IPS-18a (cell line): ENCODE measurements around the gene CCNK.

Experiments used
- H3K27ac ChIP-seq: one replicate; pipeline ENCODE4 v1.5.1; 2013; ENCODE audit warnings: low read length
- H3K27me3 ChIP-seq: one replicate; pipeline ENCODE4 v1.6.1; 2013; ENCODE audit warnings: mild to moderate bottlenecking, low read length; ENCODE audit not compliant: control insufficient read depth, insufficient read depth
- H3K36me3 ChIP-seq: one replicate; pipeline ENCODE4 v1.6.1; 2013; ENCODE audit warnings: low read depth, low read length; ENCODE audit not compliant: control insufficient read depth
- H3K4me1 ChIP-seq: one replicate; pipeline ENCODE4 v1.6.1; 2013; ENCODE audit warnings: low read depth, low read length; ENCODE audit not compliant: control insufficient read depth
- H3K4me3 ChIP-seq: one replicate; pipeline ENCODE4 v1.5.1; 2013; ENCODE audit warnings: low read length
- H3K9ac ChIP-seq: one replicate; pipeline ENCODE4 v1.6.1; 2013; ENCODE audit warnings: mild to moderate bottlenecking, low read length, moderate library complexity
- H3K9me3 ChIP-seq: one replicate; pipeline ENCODE4 v1.6.1; 2013; ENCODE audit warnings: low read depth, low read length; ENCODE audit not compliant: control insufficient read depth

Gene CCNK

DNA sequence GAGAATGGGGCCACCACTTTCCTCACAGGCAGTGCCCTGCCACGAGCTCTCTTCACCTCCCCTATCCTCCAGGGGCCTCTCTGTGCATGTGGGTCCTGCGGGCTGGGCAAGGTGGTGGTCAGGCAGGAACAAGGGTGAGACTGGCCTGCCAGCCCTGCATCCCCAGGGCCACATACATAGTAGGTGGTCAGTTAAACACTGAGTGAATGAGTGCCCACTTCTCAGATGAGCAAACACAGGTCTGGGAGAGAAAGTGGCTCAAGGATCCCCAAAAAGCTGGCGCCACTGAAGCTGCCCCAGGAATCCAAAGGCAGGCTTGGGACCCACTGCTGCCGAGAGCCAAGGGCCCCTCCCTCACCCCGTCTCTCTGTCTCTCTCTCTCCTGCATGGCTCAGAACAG is 51.1 kb downstream of the CCNK start:
- Histone ChIP-seq H3K4me1 (peaks cover 31% of the 10 kb centered on the region), H3K9me3 (no peaks in the 10 kb centered on the region), H3K27ac (no peak overlapping the region), H3K9ac (no peak overlapping the region), H3K4me3 (no peak overlapping the region), H3K36me3 (no peaks in the 10 kb centered on the region), H3K27me3 (no peaks in the 10 kb centered on the region)

DNA sequence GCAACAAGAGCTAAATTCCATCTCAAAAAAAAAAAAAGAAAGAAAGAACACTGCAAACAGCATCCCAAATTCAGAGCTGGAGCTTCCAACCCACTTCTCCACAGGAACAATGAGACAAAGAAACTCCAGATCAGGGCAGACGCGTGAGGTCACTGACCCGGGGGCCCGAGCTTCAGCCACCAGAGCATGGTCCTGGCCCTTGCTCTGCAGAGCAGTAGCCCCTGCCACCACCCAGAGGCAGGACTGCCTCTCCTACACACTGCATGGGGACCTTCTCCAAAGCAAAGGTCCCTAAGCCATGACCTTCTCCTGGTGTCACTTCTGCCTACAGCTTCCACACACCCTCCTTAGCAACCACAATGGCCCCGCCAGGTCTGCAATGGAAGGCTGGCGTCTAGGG is 53.1 kb downstream of the CCNK start:
- no peaks in the 10 kb centered on the region for H3K27me3 ChIP-seq
- no peaks in the 10 kb centered on the region for H3K9me3 ChIP-seq

DNA sequence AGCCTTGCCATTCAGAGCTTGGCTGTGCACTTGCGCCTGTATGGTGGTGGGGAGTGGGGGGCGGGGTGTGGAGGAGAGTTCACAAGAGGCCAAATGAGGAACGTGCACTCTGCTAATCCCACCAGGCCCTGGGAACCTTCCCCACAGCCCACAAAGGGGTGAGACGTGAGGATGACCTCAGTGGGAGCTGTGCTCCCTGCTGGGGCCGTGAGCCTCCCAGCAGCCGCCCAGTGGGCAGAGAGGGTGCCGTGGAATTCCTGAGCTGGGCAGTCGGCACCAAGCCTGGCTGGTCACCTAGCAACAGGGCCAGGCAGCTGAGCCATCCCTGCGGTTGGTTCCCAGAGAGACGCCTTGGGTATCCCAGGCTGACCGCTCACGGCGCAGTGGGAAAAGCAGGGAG is 53.7 kb downstream of the CCNK start:
- peaks cover 26% of the 10 kb centered on the region for H3K4me1 ChIP-seq
- H3K27ac ChIP-seq, result no peak overlapping the region
- no peaks in the 10 kb centered on the region for H3K27me3 ChIP-seq
- H3K9ac ChIP-seq, result no peak overlapping the region
- no peaks in the 10 kb centered on the region for H3K36me3 ChIP-seq
- no peaks in the 10 kb centered on the region for H3K9me3 ChIP-seq
- H3K4me3 ChIP-seq, result no peak overlapping the region

More for the DNA sequence above, 53.1 kb downstream of the CCNK start:
- H3K27ac ChIP-seq, result no peak overlapping the region
- no peak overlapping the region for H3K4me3 ChIP-seq
- H3K4me1 ChIP-seq, result peaks cover 26% of the 10 kb centered on the region
- no peaks in the 10 kb centered on the region for H3K36me3 ChIP-seq
- H3K9ac ChIP-seq, result no peak overlapping the region

DNA sequence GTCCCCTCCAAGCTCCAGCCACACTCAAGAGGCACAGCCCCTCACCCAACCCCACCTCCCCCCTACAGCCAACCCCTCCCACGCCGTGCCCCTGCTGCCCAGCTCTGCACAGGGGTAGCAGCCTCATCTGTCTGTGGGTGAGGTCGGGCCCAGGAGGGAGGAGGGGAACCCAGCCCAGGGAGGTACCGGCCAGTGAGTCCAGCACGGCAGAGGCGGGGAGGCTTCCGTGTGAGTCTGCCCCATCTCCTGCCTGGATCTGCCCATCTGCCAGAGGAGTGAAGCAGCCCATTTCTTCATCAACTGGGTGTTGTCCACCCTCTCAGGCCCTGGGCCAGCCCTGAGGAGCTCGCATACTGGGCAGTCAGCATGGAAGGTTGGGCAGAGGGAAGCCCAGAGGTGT is 54.2 kb downstream of the CCNK start:
- H3K27ac ChIP-seq, result no peak overlapping the region
- no peaks in the 10 kb centered on the region for H3K36me3 ChIP-seq
- H3K9ac ChIP-seq, result no peak overlapping the region
- H3K4me3 ChIP-seq, result no peak overlapping the region
- H3K9me3 ChIP-seq, result no peaks in the 10 kb centered on the region
- H3K4me1 ChIP-seq, result peaks cover 25% of the 10 kb centered on the region
- no peaks in the 10 kb centered on the region for H3K27me3 ChIP-seq

DNA sequence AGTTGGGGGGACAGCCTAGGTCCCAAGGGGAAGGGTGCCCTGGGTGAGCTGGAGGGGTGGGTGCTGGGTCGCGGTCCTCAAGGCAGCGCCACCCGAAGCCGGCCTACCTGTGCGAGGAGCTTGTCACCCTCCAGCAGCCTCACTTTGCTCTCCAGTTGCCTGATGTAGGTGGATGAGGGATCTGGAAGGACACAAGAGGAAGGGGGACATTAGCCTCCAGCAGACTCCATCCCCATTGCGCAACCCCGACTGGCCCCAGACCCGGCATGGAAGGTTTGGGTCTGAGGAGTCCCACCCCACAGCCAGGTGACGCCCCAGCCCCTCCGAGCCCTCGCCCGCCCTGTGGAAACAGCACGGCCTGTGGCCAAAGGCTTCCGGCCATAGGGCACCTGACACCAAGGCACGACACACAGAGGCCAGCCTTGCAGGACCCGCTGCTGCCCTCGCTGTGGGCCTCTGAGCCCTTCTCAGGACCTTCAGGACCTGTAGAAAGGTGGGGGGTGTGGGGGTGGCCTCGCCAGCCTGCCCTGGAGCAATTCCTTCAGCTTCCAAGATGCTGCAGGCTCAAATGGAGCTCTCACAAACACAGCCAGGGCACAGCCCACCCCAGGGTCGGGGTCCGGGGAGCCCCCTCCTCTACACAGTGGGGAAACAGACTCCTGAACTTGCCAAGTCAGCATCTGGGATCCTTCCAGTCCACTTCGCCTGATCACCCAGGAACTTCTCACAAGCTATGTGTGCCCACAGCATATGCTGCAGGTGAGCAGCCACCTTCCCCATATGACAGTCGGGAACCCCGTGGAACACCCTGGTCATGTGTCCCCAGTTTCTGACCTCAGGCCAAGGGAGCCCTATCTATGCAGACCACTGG is 54.9 kb downstream of the CCNK start:
- Histone ChIP-seq H3K36me3 (no peaks in the 10 kb centered on the region), H3K27me3 (no peaks in the 10 kb centered on the region), H3K9me3 (no peaks in the 10 kb centered on the region), H3K27ac (no peak overlapping the region), H3K9ac (no peak overlapping the region), H3K4me1 (peaks cover 18% of the 10 kb centered on the region), H3K4me3 (no peak overlapping the region)

DNA sequence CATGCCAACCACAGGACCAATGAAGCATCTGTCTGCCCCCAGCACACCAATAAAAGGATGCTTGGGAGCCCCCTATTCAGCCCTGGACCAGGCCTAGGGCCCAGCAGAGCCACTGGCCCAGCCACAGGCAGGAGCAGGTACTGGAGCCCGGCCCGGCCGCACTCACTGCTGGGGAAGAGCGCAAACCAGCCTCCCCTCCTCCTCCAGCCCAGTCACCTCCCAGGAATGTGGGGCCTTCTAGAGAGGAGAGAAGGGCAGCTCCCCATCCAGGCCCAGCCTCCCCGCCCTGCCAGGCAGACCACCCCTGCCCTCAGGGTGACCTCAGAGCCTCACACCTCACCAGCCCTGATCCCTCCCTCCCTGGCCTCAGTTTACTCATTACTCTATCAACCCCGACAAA is 56.2 kb downstream of the CCNK start:
- H3K27me3 ChIP-seq, result no peaks in the 10 kb centered on the region
- no peak overlapping the region for H3K4me3 ChIP-seq
- peaks cover 16% of the 10 kb centered on the region for H3K4me1 ChIP-seq
- H3K9me3 ChIP-seq, result no peaks in the 10 kb centered on the region
- no peak overlapping the region for H3K27ac ChIP-seq
- H3K9ac ChIP-seq, result no peak overlapping the region
- no peaks in the 10 kb centered on the region for H3K36me3 ChIP-seq

DNA sequence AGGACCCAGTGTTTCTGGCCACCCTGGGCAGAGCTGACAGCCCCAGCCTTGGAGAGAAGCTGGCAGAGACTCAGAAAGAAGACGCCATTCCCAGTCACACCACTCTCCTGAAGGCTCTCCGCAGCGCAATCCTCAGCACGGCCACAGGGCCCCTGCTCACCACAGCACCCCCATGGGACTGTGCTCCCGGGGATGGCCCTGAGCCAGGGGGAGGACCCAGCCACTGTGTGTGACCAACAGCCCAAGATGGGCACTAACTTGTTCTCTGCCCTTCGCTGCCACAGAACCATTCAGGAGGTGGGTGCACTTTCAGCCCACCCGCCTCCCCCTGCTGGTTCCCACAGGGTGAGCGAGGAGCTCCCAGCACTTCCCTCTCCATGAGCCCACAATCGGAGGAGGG is 57.1 kb downstream of the CCNK start:
- peaks cover 16% of the 10 kb centered on the region for H3K4me1 ChIP-seq
- H3K27me3 ChIP-seq, result no peaks in the 10 kb centered on the region
- H3K9me3 ChIP-seq, result no peaks in the 10 kb centered on the region
- H3K4me3 ChIP-seq, result no peak overlapping the region
- H3K36me3 ChIP-seq, result no peaks in the 10 kb centered on the region
- no peak overlapping the region for H3K27ac ChIP-seq
- no peak overlapping the region for H3K9ac ChIP-seq

DNA sequence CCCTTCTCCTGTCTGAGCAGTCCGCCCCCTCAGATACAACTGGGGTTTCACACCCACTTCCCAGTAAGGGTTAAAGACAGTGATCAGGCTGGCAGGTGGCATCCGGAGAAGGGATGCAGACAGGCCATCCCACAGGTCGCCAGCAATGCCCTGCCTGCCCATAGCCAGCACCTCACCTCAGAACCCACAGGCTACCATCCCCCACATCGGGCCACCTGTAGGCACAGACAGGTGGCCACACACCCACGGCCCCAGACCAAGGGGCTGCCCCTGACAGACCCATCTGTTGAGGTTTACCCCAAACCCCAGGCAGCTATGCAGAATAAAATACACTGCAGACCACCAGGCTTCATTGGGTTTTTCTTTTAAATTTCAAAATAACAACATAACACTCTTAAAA is 57.5 kb downstream of the CCNK start:
- H3K9me3 ChIP-seq, result no peaks in the 10 kb centered on the region
- no peak overlapping the region for H3K9ac ChIP-seq
- H3K36me3 ChIP-seq, result no peaks in the 10 kb centered on the region
- H3K4me3 ChIP-seq, result no peak overlapping the region
- no peaks in the 10 kb centered on the region for H3K27me3 ChIP-seq
- H3K4me1 ChIP-seq, result peaks cover 16% of the 10 kb centered on the region
- H3K27ac ChIP-seq, result no peak overlapping the region

DNA sequence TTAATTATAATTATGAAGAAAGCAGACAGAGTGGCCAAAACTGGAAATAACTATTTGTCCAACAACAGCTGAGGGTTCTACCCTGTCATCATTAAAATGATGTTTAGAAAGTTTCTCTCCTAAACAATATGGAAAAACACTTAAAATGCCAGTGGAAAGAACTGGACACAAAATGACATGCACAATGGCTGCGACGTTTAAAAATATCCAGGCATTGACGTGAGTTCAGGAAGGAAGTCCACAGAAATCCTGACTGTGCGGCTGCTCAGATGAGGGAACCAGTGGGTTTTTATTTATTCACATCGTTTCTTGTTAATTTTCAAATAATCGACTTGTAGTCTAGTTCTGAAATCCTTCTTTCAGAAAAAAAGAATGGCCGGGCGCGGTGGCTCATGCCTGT is 58.3 kb downstream of the CCNK start:
- H3K4me1 ChIP-seq, result peaks cover 16% of the 10 kb centered on the region

DNA sequence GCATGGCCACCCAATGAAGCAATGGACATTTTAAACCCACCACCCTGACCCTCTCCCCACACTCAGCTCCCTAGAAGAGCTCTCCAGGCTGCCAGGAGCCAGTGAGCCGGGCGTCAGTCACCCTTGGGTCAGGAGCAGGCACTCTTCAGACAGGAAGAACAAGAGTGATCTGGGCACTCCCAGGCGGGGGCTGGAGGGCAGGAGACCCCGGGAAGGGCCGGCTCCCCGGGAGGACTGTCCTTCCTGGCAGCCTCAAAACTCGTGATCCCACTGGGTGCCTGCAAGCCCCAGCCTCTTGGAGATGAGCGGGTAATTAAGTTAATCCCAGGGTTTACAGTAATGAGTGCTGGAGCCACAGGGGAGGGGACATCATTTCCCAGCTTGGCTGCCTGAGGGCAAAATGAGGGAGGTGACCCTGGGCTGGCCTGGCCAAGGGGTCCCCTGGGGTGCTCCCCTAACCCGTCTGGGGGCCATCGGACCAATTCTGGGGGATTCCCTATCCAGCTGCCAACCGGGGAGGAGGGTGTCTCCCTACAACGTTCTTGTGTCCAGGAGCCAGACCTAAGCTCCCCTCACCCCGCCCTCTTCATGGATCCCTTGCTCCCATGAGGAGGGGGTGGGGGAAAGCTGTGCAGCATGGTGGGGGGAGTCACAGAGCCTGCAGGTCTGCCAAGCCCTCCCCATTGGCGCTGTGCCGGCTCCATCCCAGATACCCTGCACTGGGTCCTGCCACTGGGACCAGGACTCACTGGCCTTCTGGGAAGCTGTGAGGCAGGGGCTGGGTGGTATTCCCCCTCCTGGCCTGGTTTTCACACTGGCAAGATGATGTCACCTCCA is 59.2 kb downstream of the CCNK start:
- no peaks in the 10 kb centered on the region for H3K36me3 ChIP-seq
- no peak overlapping the region for H3K4me3 ChIP-seq
- no peaks in the 10 kb centered on the region for H3K27me3 ChIP-seq
- no peak overlapping the region for H3K9ac ChIP-seq
- peaks cover 11% of the 10 kb centered on the region for H3K4me1 ChIP-seq
- no peak overlapping the region for H3K27ac ChIP-seq
- H3K9me3 ChIP-seq, result no peaks in the 10 kb centered on the region

More for the DNA sequence above, 58.3 kb downstream of the CCNK start:
- no peak overlapping the region for H3K27ac ChIP-seq
- no peaks in the 10 kb centered on the region for H3K36me3 ChIP-seq
- no peak overlapping the region for H3K9ac ChIP-seq
- H3K9me3 ChIP-seq, result no peaks in the 10 kb centered on the region
- H3K27me3 ChIP-seq, result no peaks in the 10 kb centered on the region
- H3K4me3 ChIP-seq, result no peak overlapping the region

DNA sequence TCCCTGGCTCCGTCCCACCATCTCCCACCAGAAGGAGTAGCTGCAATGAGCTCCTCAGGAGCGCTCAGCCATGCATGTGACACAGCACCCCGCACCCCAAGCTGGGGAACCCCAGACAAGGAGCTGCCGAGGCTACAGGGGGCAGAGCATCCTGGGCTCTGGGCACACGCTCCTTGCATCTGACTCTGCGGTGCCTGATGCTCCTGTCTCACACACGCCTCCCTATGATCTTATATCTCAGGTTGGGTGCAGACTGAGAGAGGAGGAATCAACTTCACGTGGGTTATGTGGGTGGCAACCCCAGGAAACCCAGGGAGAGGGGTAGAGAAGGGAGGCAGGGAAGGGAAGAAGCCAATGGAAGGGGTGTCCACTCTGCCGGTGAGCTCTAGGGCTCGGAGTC is 60.0 kb downstream of the CCNK start:
- no peaks in the 10 kb centered on the region for H3K9me3 ChIP-seq
- no peak overlapping the region for H3K4me3 ChIP-seq
- H3K27me3 ChIP-seq, result no peaks in the 10 kb centered on the region
- H3K4me1 ChIP-seq, result peaks cover 19% of the 10 kb centered on the region
- H3K27ac ChIP-seq, result no peak overlapping the region
- no peaks in the 10 kb centered on the region for H3K36me3 ChIP-seq
- no peak overlapping the region for H3K9ac ChIP-seq
